IMR-90 (cell line): ENCODE measurements around the gene STARD10. TPM values are rescaled to one million over a fixed set of nuclear protein-coding genes. Genes with fewer than 3 reads are reported as not detected.

ENCODE experiments used
- ATAC-seq: fragments of 200-7000 bp; cut with Tn5 transposase; 2 replicates; pipeline ENCODE4 v1.9.1; 2020; ENCODE audit warnings: low read depth, mild to moderate bottlenecking, moderate library complexity
- BruUV-seq: library from RNA; stranded (reverse); fragments of 400-500 nt; replicated peaks from 2 replicates; lab custom pipeline; 2021; lab: Mats Ljungman, UMichigan
- CTCF ChIA-PET: fragments of 300-600 bp; formaldehyde crosslinking; extraction: SDS; loops from one replicate; lab custom pipeline; 2021; ENCODE audit warnings: antibody characterized with exemption; lab: Yijun Ruan, JAX
- POLR2A ChIA-PET: fragments of 300-600 bp; sonication (Branson Sonifier 250); formaldehyde crosslinking; loops from one replicate; lab custom pipeline; 2022; ENCODE audit warnings: antibody characterized with exemption; ENCODE audit not compliant: unreplicated experiment; lab: Charles Lee
- DNase-seq: peaks from one replicate; pipeline ENCODE4 v3.0.0; 2013
- H2AFZ ChIP-seq: replicated peaks from 2 replicates; pipeline ENCODE3; 2013; ENCODE audit warnings: low read length, mild to moderate bottlenecking; ENCODE audit not compliant: poor library complexity
- H2AK5ac ChIP-seq: 2 replicates; pipeline ENCODE4 v1.6.1; 2013; ENCODE audit warnings: low read depth, low read length, inconsistent platforms
- H2AK9ac ChIP-seq: replicated peaks from 2 replicates; pipeline ENCODE3; 2013; ENCODE audit warnings: mild to moderate bottlenecking, low read depth, low read length, moderate library complexity; ENCODE audit not compliant: poor library complexity
- H2BK120ac ChIP-seq: 2 replicates; pipeline ENCODE4 v1.6.1; 2013; ENCODE audit warnings: low read depth, low read length, inconsistent platforms
- H2BK15ac ChIP-seq: 3 replicates; pipeline ENCODE4 v1.6.1; 2013; ENCODE audit warnings: low read depth, low read length, inconsistent platforms
- H2BK20ac ChIP-seq: 2 replicates; pipeline ENCODE4 v1.6.1; 2013; ENCODE audit warnings: low read depth, mild to moderate bottlenecking, inconsistent platforms, low read length, moderate library complexity
- H2BK5ac ChIP-seq: 2 replicates; pipeline ENCODE4 v1.6.1; 2013; ENCODE audit warnings: mild to moderate bottlenecking, low read depth, low read length, inconsistent platforms; ENCODE audit not compliant: poor library complexity, severe bottlenecking
- H3K14ac ChIP-seq: replicated peaks from 2 replicates; pipeline ENCODE4 v1.6.1; 2013; ENCODE audit warnings: low read depth, low read length, inconsistent platforms
- H3K18ac ChIP-seq: 2 replicates; pipeline ENCODE4 v1.6.1; 2013; ENCODE audit warnings: low read depth, low read length, control low read depth
- H3K23ac ChIP-seq: 2 replicates; pipeline ENCODE4 v1.6.1; 2013; ENCODE audit warnings: low read depth, low read length, inconsistent platforms
- H3K27ac ChIP-seq: 2 replicates; pipeline ENCODE4 v1.5.1; 2013; ENCODE audit warnings: mild to moderate bottlenecking, control low read depth, low read length; ENCODE audit not compliant: insufficient read depth
- H3K27me3 ChIP-seq: 2 replicates; pipeline ENCODE4 v1.6.1; 2013; ENCODE audit warnings: low read length; ENCODE audit not compliant: control insufficient read depth, insufficient read depth
- H3K36me3 ChIP-seq: 2 replicates; pipeline ENCODE4 v1.6.1; 2013; ENCODE audit warnings: low read length, mixed read lengths; ENCODE audit not compliant: control insufficient read depth, insufficient read depth
- H3K4ac ChIP-seq: 2 replicates; pipeline ENCODE4 v1.6.1; 2013; ENCODE audit warnings: low read depth, low read length, inconsistent platforms
- H3K4me1 ChIP-seq: 2 replicates; pipeline ENCODE4 v1.6.1; 2013; ENCODE audit warnings: low read length, mixed read lengths; ENCODE audit not compliant: control insufficient read depth, insufficient read depth
- H3K4me2 ChIP-seq: 2 replicates; pipeline ENCODE4 v1.6.1; 2013; ENCODE audit warnings: low read depth, mild to moderate bottlenecking, control low read depth, low read length, moderate library complexity
- H3K4me3 ChIP-seq: 2 replicates; pipeline ENCODE4 v1.5.1; 2013; ENCODE audit warnings: low read depth, mild to moderate bottlenecking, control low read depth, low read length, moderate library complexity; ENCODE audit not compliant: insufficient read depth
- H3K56ac ChIP-seq: 2 replicates; pipeline ENCODE4 v1.6.1; 2013; ENCODE audit warnings: low read length, inconsistent platforms; ENCODE audit not compliant: insufficient read depth; ENCODE audit errors: extremely low read depth
- H3K79me1 ChIP-seq, 2 experiments: 2 replicates each; pipeline ENCODE4 v1.6.1; 2013; ENCODE audit warnings: low read length in 2 of 2, inconsistent platforms in 1 of 2, low read depth in 1 of 2
- H3K9ac ChIP-seq: 2 replicates; pipeline ENCODE4 v1.6.1; 2013; ENCODE audit warnings: low read depth, low read length, control low read depth
- H3K9me1 ChIP-seq: 2 replicates; pipeline ENCODE4 v1.6.1; 2013; ENCODE audit warnings: low read length, inconsistent platforms; ENCODE audit not compliant: insufficient read depth
- H3K9me3 ChIP-seq: 2 replicates; pipeline ENCODE4 v1.6.1; 2013; ENCODE audit warnings: low read length; ENCODE audit not compliant: control insufficient read depth, insufficient read depth
- H4K20me1 ChIP-seq: 2 replicates; pipeline ENCODE4 v1.6.1; 2013; ENCODE audit warnings: low read length, inconsistent platforms; ENCODE audit not compliant: insufficient read depth
- H4K5ac ChIP-seq: 2 replicates; pipeline ENCODE4 v1.6.1; 2013; ENCODE audit warnings: mild to moderate bottlenecking, low read depth, low read length, control low read depth
- H4K8ac ChIP-seq, 2 experiments: 2 replicates each; pipeline ENCODE4 v1.6.1; 2013; ENCODE audit warnings: low read depth in 2 of 2, low read length in 2 of 2, control low read depth in 1 of 2, inconsistent platforms in 1 of 2
- H4K91ac ChIP-seq: 2 replicates; pipeline ENCODE4 v1.6.1; 2013; ENCODE audit warnings: low read depth, low read length, inconsistent platforms; ENCODE audit not compliant: insufficient read depth
- BHLHE40 ChIP-seq: fragments of 150-350 bp; IDR thresholded peaks from 2 replicates; pipeline ENCODE4 v1.6.1; 2016; ENCODE audit warnings: mild to moderate bottlenecking, low read depth, low read length
- CEBPB ChIP-seq: IDR thresholded peaks from 2 replicates; pipeline ENCODE4 v1.6.1; 2012; ENCODE audit warnings: low read depth, low read length, improper control_type of control experiment
- CHD1 ChIP-seq: IDR thresholded peaks from 2 replicates; pipeline ENCODE4 v1.6.1; 2012; ENCODE audit warnings: low read depth, low read length, improper control_type of control experiment
- ELK1 ChIP-seq: fragments of 150-350 bp; IDR thresholded peaks from 2 replicates; pipeline ENCODE4 v1.6.1; 2016; ENCODE audit warnings: low read depth, mild to moderate bottlenecking, low read length, moderate library complexity, borderline replicate concordance
- MAZ ChIP-seq: IDR thresholded peaks from 2 replicates; pipeline ENCODE4 v1.6.1; 2012; ENCODE audit warnings: low read depth, mild to moderate bottlenecking, low read length, improper control_type of control experiment, moderate library complexity, borderline replicate concordance
- MXI1 ChIP-seq: IDR thresholded peaks from 2 replicates; pipeline ENCODE4 v1.6.1; 2012; ENCODE audit warnings: low read depth, mild to moderate bottlenecking, low read length, moderate library complexity, borderline replicate concordance
- NFE2L2 ChIP-seq: fragments of 150-350 bp; IDR thresholded peaks from 2 replicates; pipeline ENCODE4 v1.6.1; 2016; ENCODE audit warnings: low read depth, mild to moderate bottlenecking, low read length
- POLR2A ChIP-seq: IDR thresholded peaks from 2 replicates; pipeline ENCODE4 v1.6.1; 2012; ENCODE audit warnings: mild to moderate bottlenecking, low read depth, low read length
- SMC3 ChIP-seq: fragments of 150-350 bp; IDR thresholded peaks from 2 replicates; pipeline ENCODE4 v1.6.1; 2016; ENCODE audit warnings: low read depth, mild to moderate bottlenecking, antibody characterized with exemption, low read length, moderate library complexity
- WGBS, 2 experiments: methylation state at CpG; one replicate each; pipeline versions ENCODE4 v1.1.5 to v1.1.7; 2013; ENCODE audit warnings: missing lambda C conversion rate in 2 of 2; ENCODE audit not compliant: insufficient read length in 1 of 2; ENCODE audit errors: extremely low coverage in 2 of 2; 5-methylcytosine and 5-hydroxymethylcytosine counted together
- dilution Hi-C: fragments of 300-500 bp; cut with HindIII; formaldehyde crosslinking; loops from one replicate; pipeline ENCODE4 v1.14.3; 2018; ENCODE audit warnings: low sequenced_read_pairs; ENCODE audit not compliant: unreplicated experiment
- in situ Hi-C: fragments of 300-500 bp; cut with MboI; formaldehyde crosslinking; loops from 3 replicates; pipeline ENCODE4 v1.14.3; 2019; ENCODE audit warnings: low sequenced_read_pairs, inconsistent platforms, mixed read lengths
- intact Hi-C: fragments of 100-400 bp; cut with micrococcal nuclease; formaldehyde crosslinking; loops from 2 replicates; pipeline ENCODE4 v1.10.0; 2022
- polyA plus RNA-seq, 3 experiments: library from polyadenylated mRNA; depleted of rRNA; stranded (reverse); fragments of >200 nt; gene quantifications; 2 replicates each; pipeline ENCODE4 v1.2.3, GENCODE V29; 2012; ENCODE audit warnings: low replicate concordance in 1 of 3
- total RNA-seq: library from RNA; depleted of rRNA; stranded (reverse); fragments of >200 nt; gene quantifications from 2 replicates; pipeline ENCODE4 v1.2.3, GENCODE V29; 2012
- TF ChIP-seq, protein P1 (sequence below): conservative IDR thresholded peaks from 2 replicates; pipeline ENCODE4 v1.5.1; 2012; ENCODE audit warnings: mild to moderate bottlenecking, low read depth, low read length, improper control_type of control experiment

The STARD10 gene
- total and polyA plus RNA-seq, 2 of the 4 experiments (the other 2 are of a cell fraction) = 23.8 to 37.4 TPM

DNA sequence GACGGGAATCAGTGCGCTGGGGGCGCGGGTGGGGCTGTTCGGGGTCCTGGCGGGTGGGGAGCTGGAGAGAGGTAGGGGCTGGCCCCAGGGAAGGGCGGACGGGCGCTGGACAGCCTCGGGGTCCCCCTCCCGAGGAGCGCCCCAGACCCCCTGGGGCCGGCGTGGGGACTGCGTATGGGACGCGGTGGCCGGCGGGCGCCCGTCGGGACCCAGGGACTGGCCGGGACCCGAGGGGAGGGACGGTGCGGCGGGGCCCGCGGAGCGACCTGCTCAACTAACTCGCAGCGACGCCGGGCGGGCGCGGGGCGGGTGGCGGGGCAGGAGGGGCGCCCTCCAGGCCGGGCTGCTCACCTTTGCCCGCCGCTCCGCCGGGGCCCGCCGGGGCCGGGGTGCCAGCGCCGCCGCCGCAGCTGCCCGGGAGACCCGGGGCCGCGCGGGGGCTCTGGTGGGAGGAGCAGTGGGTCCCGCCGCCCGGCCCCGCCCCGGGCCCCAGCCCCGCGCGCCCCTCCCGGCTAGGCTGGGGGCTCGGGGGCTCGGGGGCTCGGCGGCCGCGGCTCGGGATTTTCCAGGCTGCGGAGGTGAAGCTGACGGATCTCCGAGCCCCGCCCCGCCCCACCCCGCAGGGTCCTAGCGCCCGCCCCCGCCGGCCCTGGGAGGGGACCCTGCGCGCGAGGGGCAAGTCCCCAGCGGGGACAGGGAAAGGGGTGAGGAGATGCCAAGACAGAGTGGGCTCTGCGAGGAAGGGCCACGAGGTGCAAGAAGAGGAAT is 12.3 kb downstream of the STARD10 start:
- peak; percentile 87 for ATAC-seq
- Histone ChIP-seq H4K91ac (no peak overlapping the region), H4K5ac (no peak overlapping the region), H2BK120ac (no peak overlapping the region), H3K27ac (no peak overlapping the region), H3K9ac (no peak overlapping the region; the same call in 1 of the 2 replicates), H3K56ac (no peak overlapping the region), H3K4me2 (peak overlapping the region; percentile 93), H3K9me3 (no peaks in the 10 kb centered on the region), H3K27me3 (peaks cover 4% of the 10 kb centered on the region; the same call in 1 of the 2 replicates), H3K36me3 (no peaks in the 10 kb centered on the region), H3K4ac (no peak overlapping the region; the same call in 1 of the 2 replicates), H2AFZ (peak overlapping the region; percentile 91), H3K23ac (no peak overlapping the region), H3K18ac (no peak overlapping the region), H3K14ac (peak overlapping the region; percentile 65; the same call in 1 of the 2 replicates), H2BK20ac (no peak overlapping the region), H3K4me1 (peaks cover 6% of the 10 kb centered on the region), H3K4me3 (peak overlapping the region; percentile 48), H3K79me1 (no peaks in the 10 kb centered on the region), H4K8ac (peak overlapping the region in 1 of 2 experiments; percentile 77; a peak in 1 of 4 replicates), H2AK9ac (peak overlapping the region; percentile 88), H2BK5ac (no peak overlapping the region), H2BK15ac (no peak overlapping the region; the same call in 2 of the 3 replicates), H2AK5ac (peak overlapping the region; percentile 15), H3K9me1 (no peaks in the 10 kb centered on the region), H4K20me1 (no peaks in the 10 kb centered on the region)
- in situ Hi-C loops = no loop called here
- CTCF ChIA-PET = no interaction called here
- intact Hi-C loops = no loop called here
- dilution Hi-C loops = no loop called here
- whole genome bisulfite sequencing, 2 experiments = 2% methylated on average over 17 of the region's 89 CpGs; no CpG with 5 or more reads in 1 of the 2 experiments
- POLR2A ChIA-PET = no interaction called here
- no peak for DNase-seq
- BruUV-seq = no TSS peak
- TF ChIP-seq NFE2L2 (no peak), BHLHE40 (no peak), CHD1 (no peak), POLR2A (no peak), CEBPB (no peak), MXI1 (no peak), SMC3 (no peak), ELK1 (no peak), MAZ (no peak; the same call in 1 of the 2 replicates)
- TF ChIP-seq, protein P1, sequence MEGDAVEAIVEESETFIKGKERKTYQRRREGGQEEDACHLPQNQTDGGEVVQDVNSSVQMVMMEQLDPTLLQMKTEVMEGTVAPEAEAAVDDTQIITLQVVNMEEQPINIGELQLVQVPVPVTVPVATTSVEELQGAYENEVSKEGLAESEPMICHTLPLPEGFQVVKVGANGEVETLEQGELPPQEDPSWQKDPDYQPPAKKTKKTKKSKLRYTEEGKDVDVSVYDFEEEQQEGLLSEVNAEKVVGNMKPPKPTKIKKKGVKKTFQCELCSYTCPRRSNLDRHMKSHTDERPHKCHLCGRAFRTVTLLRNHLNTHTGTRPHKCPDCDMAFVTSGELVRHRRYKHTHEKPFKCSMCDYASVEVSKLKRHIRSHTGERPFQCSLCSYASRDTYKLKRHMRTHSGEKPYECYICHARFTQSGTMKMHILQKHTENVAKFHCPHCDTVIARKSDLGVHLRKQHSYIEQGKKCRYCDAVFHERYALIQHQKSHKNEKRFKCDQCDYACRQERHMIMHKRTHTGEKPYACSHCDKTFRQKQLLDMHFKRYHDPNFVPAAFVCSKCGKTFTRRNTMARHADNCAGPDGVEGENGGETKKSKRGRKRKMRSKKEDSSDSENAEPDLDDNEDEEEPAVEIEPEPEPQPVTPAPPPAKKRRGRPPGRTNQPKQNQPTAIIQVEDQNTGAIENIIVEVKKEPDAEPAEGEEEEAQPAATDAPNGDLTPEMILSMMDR = no peak
